HepG2 (cell line): ENCODE data around the gene LARP7.

ENCODE experiments used
- EP300 ChIP-seq, 3 experiments: sonication (generic) in 1 of 3; formaldehyde crosslinking in 1 of 3; IDR thresholded peaks; 2 replicates each; pipeline versions ENCODE4 v1.5.1 to v1.6.1; 2011 to 2020; ENCODE audit warnings: low read depth in 2 of 3, low read length in 2 of 3, borderline replicate concordance in 1 of 3, improper control_type of control experiment in 1 of 3, mild to moderate bottlenecking in 1 of 3, missing genetic modification reagents in 1 of 3, moderate library complexity in 1 of 3
- MYC ChIP-seq: sonication (generic); formaldehyde crosslinking; IDR thresholded peaks from 2 replicates; pipeline ENCODE4 v1.9.0; 2021; ENCODE audit warnings: missing genetic modification reagents, borderline replicate concordance
- ZFP36 ChIP-seq: fragments of 150-350 bp; IDR thresholded peaks from 2 replicates; pipeline ENCODE4 v1.6.1; 2018; ENCODE audit warnings: borderline replicate concordance, low read length, low read depth; ENCODE audit not compliant: partially characterized antibody
- TF ChIP-seq, protein P1 (sequence below): sonication (generic); formaldehyde crosslinking; IDR thresholded peaks from 2 replicates; pipeline ENCODE4 v1.5.0; 2020; ENCODE audit warnings: mild to moderate bottlenecking, missing genetic modification reagents, moderate library complexity

DNA sequence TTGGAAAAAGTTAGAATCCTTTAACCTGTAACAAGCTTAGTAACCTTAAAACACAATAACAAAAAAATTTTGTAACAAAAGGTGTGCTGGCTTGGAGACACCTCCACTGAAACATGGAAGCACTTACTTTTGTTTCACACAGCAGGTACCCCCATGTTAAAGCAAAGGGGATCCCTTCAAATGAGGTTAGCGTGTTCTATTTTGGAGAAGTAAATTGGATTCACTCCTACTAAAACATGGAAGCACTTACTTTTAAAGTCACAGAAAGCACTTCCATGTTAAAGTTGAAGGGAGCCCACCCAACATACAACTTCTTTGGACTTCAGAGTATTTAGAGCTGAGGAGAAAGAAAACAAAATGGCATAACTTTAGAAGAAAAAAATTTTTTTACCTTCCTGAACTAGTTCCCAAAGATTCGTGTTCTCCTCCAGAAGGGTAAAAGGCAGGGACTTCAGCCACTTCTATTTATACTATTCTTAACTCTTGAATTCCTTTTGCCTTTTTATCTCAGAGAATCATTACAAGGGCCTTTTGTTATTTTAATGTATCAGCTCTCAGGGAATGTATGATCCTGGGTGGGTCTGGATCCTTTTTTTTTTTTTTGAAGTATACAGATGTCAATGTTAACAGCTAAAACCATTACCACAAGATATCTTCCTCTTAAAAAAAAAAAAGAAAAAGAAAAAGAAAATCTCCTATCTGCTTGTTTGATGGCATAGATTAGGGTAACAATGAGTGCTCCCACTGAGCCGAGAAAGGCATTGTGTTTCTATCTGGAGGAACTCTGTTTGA is 11.5 kb downstream of the LARP7 start:
- TF ChIP-seq EP300 (IDR thresholded peaks at IDR 0.05; ENCODE audit: low read depth in 2 of 2, low read length in 2 of 2): no peak
- TF ChIP-seq EP300 (CRISPR knock-in tag; IDR thresholded peaks at IDR 0.05; ENCODE audit: borderline replicate concordance): no peak
- TF ChIP-seq MYC (CRISPR knock-in tag): no peak
- TF ChIP-seq, protein P1, sequence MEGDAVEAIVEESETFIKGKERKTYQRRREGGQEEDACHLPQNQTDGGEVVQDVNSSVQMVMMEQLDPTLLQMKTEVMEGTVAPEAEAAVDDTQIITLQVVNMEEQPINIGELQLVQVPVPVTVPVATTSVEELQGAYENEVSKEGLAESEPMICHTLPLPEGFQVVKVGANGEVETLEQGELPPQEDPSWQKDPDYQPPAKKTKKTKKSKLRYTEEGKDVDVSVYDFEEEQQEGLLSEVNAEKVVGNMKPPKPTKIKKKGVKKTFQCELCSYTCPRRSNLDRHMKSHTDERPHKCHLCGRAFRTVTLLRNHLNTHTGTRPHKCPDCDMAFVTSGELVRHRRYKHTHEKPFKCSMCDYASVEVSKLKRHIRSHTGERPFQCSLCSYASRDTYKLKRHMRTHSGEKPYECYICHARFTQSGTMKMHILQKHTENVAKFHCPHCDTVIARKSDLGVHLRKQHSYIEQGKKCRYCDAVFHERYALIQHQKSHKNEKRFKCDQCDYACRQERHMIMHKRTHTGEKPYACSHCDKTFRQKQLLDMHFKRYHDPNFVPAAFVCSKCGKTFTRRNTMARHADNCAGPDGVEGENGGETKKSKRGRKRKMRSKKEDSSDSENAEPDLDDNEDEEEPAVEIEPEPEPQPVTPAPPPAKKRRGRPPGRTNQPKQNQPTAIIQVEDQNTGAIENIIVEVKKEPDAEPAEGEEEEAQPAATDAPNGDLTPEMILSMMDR: no peak
- TF ChIP-seq ZFP36: no peak
